B cell (primary cell): ENCODE measurements around the gene NR6A1. TPM values are rescaled to one million over a fixed set of nuclear protein-coding genes. Genes with fewer than 3 reads are reported as not detected.

ENCODE experiments used
- ATAC-seq: fragments of 200-7000 bp; cut with Tn5 transposase; one replicate; pipeline ENCODE4 v1.10.0; 2021; ENCODE audit warnings: low read depth, mild to moderate bottlenecking, moderate number of reproducible peaks, moderate library complexity
- CTCF ChIA-PET: fragments of 350-600 bp; sonication (Branson Sonifier 250); formaldehyde crosslinking; loops from one replicate; lab custom pipeline; 2021; ENCODE audit warnings: antibody characterized with exemption, inconsistent platforms; lab: Charles Lee
- POLR2A ChIA-PET: fragments of 350-600 bp; sonication (Branson Sonifier 250); formaldehyde crosslinking; loops from one replicate; lab custom pipeline; 2021; ENCODE audit warnings: antibody characterized with exemption; lab: Charles Lee
- DNase-seq: peaks from one replicate; pipeline ENCODE4 v3.0.0; 2013
- H2AFZ ChIP-seq: 2 replicates; pipeline ENCODE4 v1.6.1; 2012; ENCODE audit warnings: mild to moderate bottlenecking, low read depth, low read length; ENCODE audit not compliant: insufficient read depth, poor library complexity, severe bottlenecking
- H3K27ac ChIP-seq, 2 donors: 1 replicate in 1 of 2; 2 replicates in 1 of 2; pipeline ENCODE4 v1.5.1; 2012 to 2013; ENCODE audit warnings: low read length in 2 of 2, mild to moderate bottlenecking in 2 of 2, moderate library complexity in 1 of 2
- H3K27me3 ChIP-seq, 4 experiments: fragments of 200-600 bp in 1 of 4; sonication (generic) in 1 of 4; replicated peaks in 1 of 4; 1 replicate in 2 of 4; 2 replicates in 2 of 4; pipeline versions ENCODE4 v1.6.1 to v1.7.0; 2013 to 2016; ENCODE audit warnings: low read length in 3 of 4, mild to moderate bottlenecking in 2 of 4, mixed read lengths in 1 of 4, moderate library complexity in 1 of 4; ENCODE audit not compliant: insufficient read depth in 4 of 4, control insufficient read depth in 3 of 4; ENCODE audit errors: control extremely low read depth in 1 of 4
- H3K36me3 ChIP-seq, 2 experiments: replicated peaks in 1 of 2; 1 replicate in 1 of 2; 2 replicates in 1 of 2; pipeline versions ENCODE4 v1.6.1 to v1.7.1; 2013; ENCODE audit warnings: low read length in 1 of 2; ENCODE audit not compliant: insufficient read depth in 2 of 2, control insufficient read depth in 1 of 2; ENCODE audit errors: control extremely low read depth in 1 of 2, extremely low read depth in 1 of 2
- H3K4me1 ChIP-seq, 2 donors: fragments of 200-600 bp in 1 of 2; sonication (generic) in 1 of 2; 1 replicate in 1 of 2; 2 replicates in 1 of 2; pipeline versions ENCODE4 v1.5.1 to v1.6.1; 2013 to 2017; ENCODE audit warnings: low read length in 2 of 2; ENCODE audit not compliant: control insufficient read depth in 2 of 2, insufficient read depth in 2 of 2
- H3K4me2 ChIP-seq: replicated peaks from 2 replicates; pipeline ENCODE3; 2012; ENCODE audit warnings: mild to moderate bottlenecking, low read depth, low read length; ENCODE audit not compliant: poor library complexity, severe bottlenecking
- H3K4me3 ChIP-seq, 5 experiments: fragments of 200-600 bp in 1 of 5; sonication (generic) in 1 of 5; 1 replicate in 3 of 5; 2 replicates in 2 of 5; pipeline versions ENCODE4 v1.5.1 to v1.7.0; 2011 to 2016; ENCODE audit warnings: low read length in 4 of 5, mild to moderate bottlenecking in 4 of 5, low read depth in 2 of 5, control low read depth in 1 of 5, moderate library complexity in 1 of 5; ENCODE audit not compliant: insufficient read depth in 1 of 5; ENCODE audit errors: control extremely low read depth in 1 of 5, extremely low read depth in 1 of 5
- H3K79me2 ChIP-seq: fragments of 200-600 bp; sonication (generic); one replicate; pipeline ENCODE4 v1.6.0; 2016; ENCODE audit warnings: low read length; ENCODE audit not compliant: control insufficient read depth, insufficient read depth
- H3K9ac ChIP-seq: fragments of 200-600 bp; sonication (generic); 2 replicates; pipeline ENCODE4 v1.6.1; 2017; ENCODE audit warnings: mild to moderate bottlenecking, low read length, moderate library complexity
- H3K9me3 ChIP-seq, 3 donors: one replicate each; pipeline versions ENCODE4 v1.6.1 to v1.7.1; 2013; ENCODE audit warnings: low read length in 2 of 3; ENCODE audit not compliant: control insufficient read depth in 2 of 3, insufficient read depth in 1 of 3; ENCODE audit errors: control extremely low read depth in 1 of 3
- H4K20me1 ChIP-seq: 2 replicates; pipeline ENCODE4 v1.6.0; 2012; ENCODE audit warnings: mild to moderate bottlenecking, low read length; ENCODE audit not compliant: insufficient read depth, control insufficient read depth, poor library complexity, severe bottlenecking
- H3K27ac Mint-ChIP-seq: one replicate; pipeline ENCODE4 v1.8.0; 2021; ENCODE audit warnings: mixed read lengths
- H3K27me3 Mint-ChIP-seq: one replicate; pipeline ENCODE4 v1.8.0; 2021; ENCODE audit warnings: mixed read lengths
- H3K4me1 Mint-ChIP-seq: one replicate; pipeline ENCODE4 v1.8.0; 2021; ENCODE audit warnings: mixed read lengths
- H3K4me3 Mint-ChIP-seq: one replicate; pipeline ENCODE4 v1.8.0; 2021; ENCODE audit warnings: mixed read lengths
- H3K9me3 Mint-ChIP-seq: one replicate; pipeline ENCODE4 v1.8.0; 2022; ENCODE audit warnings: mixed read lengths; ENCODE audit not compliant: insufficient read depth
- EZH2 ChIP-seq: IDR thresholded peaks from 2 replicates; pipeline ENCODE4 v1.6.1; 2012; ENCODE audit warnings: borderline replicate concordance, low read depth, mild to moderate bottlenecking, moderate library complexity, low read length; ENCODE audit not compliant: insufficient read depth, poor library complexity, severe bottlenecking
- WGBS: methylation state at CpG from one replicate; pipeline ENCODE4 v1.1.5; 2013; ENCODE audit warnings: missing lambda C conversion rate; ENCODE audit not compliant: insufficient coverage; 5-methylcytosine and 5-hydroxymethylcytosine counted together
- intact Hi-C: fragments of 100-400 bp; cut with micrococcal nuclease; formaldehyde crosslinking; loops from one replicate; pipeline ENCODE4 v1.10.0; 2022
- polyA plus RNA-seq: library from polyadenylated mRNA; depleted of rRNA; stranded (reverse); fragments of >200 nt; gene quantifications from 2 replicates; pipeline ENCODE4 v1.2.3, GENCODE V29; 2012
- total RNA-seq, 2 donors: library from RNA; stranded (reverse); fragments of 120-200 nt in 1 of 2; gene quantifications; 1 replicate in 1 of 2; 2 replicates in 1 of 2; pipeline versions ENCODE4 v1.2.3 to v1.2.4, GENCODE V29; 2013 to 2022
- TF ChIP-seq, protein P1 (sequence below): fragments of 200-600 bp; IDR thresholded peaks from one replicate; pipeline ENCODE4 v1.8.0; 2022; ENCODE audit warnings: antibody characterized with exemption, mild to moderate bottlenecking

NR6A1 gene
- total and polyA plus RNA-seq, 2 donors (not counting 1 experiment from before 2014, with no cell fraction given) = 0.09 to 0.67 TPM

GRCh38 chr9:124718928-124719327 is 52.2 kb downstream of the NR6A1 start:
- H4K20me1 ChIP-seq = no peaks in the 10 kb centered on the region
- no peak overlapping the region for H3K27ac ChIP-seq
- CTCF ChIA-PET = interaction anchor here (1.5 kb wide), 1 partner anchor 10 kb away, joined by 4 read pairs; no protein-coding TSS in a partner anchor
- no peak overlapping the region for H3K9ac ChIP-seq
- POLR2A ChIA-PET = no interaction called here
- no peaks in the 10 kb centered on the region for H3K9me3 Mint-ChIP-seq
- TF ChIP-seq EZH2 = no peak
- TF ChIP-seq, protein P1, sequence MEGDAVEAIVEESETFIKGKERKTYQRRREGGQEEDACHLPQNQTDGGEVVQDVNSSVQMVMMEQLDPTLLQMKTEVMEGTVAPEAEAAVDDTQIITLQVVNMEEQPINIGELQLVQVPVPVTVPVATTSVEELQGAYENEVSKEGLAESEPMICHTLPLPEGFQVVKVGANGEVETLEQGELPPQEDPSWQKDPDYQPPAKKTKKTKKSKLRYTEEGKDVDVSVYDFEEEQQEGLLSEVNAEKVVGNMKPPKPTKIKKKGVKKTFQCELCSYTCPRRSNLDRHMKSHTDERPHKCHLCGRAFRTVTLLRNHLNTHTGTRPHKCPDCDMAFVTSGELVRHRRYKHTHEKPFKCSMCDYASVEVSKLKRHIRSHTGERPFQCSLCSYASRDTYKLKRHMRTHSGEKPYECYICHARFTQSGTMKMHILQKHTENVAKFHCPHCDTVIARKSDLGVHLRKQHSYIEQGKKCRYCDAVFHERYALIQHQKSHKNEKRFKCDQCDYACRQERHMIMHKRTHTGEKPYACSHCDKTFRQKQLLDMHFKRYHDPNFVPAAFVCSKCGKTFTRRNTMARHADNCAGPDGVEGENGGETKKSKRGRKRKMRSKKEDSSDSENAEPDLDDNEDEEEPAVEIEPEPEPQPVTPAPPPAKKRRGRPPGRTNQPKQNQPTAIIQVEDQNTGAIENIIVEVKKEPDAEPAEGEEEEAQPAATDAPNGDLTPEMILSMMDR = no peak
- H3K9me3 ChIP-seq = no peaks in the 10 kb centered on the region
- H3K4me2 ChIP-seq = no peak overlapping the region
- no peaks in the 10 kb centered on the region for H3K4me1 Mint-ChIP-seq
- 100% methylated on average over 2 of the region's 6 CpGs for WGBS
- no peaks in the 10 kb centered on the region for H3K27me3 ChIP-seq
- no peak overlapping the region for H3K4me3 ChIP-seq
- H2AFZ ChIP-seq = no peak overlapping the region
- H3K4me3 Mint-ChIP-seq = no peak overlapping the region
- no peak for DNase-seq
- H3K36me3 ChIP-seq = no peaks in the 10 kb centered on the region
- no peaks in the 10 kb centered on the region for H3K4me1 ChIP-seq
- H3K27ac Mint-ChIP-seq = no peak overlapping the region
- no peak for ATAC-seq
- intact Hi-C loops = no loop called here
- no peaks in the 10 kb centered on the region for H3K79me2 ChIP-seq
- H3K27me3 Mint-ChIP-seq = no peaks in the 10 kb centered on the region

DNA sequence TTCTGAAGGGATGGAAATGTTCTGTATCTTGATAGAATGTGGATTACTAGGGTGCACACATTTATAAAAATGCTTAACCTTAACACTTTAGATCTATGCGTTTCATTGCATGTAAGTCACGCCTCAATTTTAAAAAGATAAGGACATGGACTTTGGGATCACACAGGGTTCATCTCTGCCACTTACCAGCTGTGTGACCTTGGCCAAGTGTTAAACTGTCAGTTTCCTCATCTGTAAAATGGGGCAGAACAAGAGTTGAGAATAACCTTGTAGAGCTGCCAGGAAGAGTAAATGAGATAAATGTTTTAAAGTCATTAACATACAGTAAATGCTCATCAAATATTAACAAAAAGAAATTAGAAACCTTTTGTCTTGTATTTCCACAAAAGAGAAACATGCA is 53.5 kb downstream of the NR6A1 start:
- intact Hi-C loops = no loop called here
- Histone ChIP-seq H3K4me2 (no peak overlapping the region), H3K9me3 (no peaks in the 10 kb centered on the region), H4K20me1 (no peaks in the 10 kb centered on the region), H3K9ac (no peak overlapping the region), H2AFZ (no peak overlapping the region), H3K4me3 (no peak overlapping the region), H3K79me2 (no peaks in the 10 kb centered on the region), H3K36me3 (no peaks in the 10 kb centered on the region), H3K4me1 (no peaks in the 10 kb centered on the region), H3K27ac (no peak overlapping the region), H3K27me3 (no peaks in the 10 kb centered on the region)
- Mint-ChIP-seq H3K9me3 (no peaks in the 10 kb centered on the region), H3K4me3 (no peak overlapping the region), H3K4me1 (no peaks in the 10 kb centered on the region), H3K27me3 (no peaks in the 10 kb centered on the region), H3K27ac (no peak overlapping the region)
- ATAC-seq (no peak), DNase-seq (no peak)
- CTCF ChIA-PET = interaction anchor here (1.0 kb wide), 1 partner anchor 100 kb away, joined by 5 read pairs; no protein-coding TSS in a partner anchor
- POLR2A ChIA-PET = no interaction called here
- WGBS = 93% methylated on average over 2 of the region's 2 CpGs
- TF ChIP-seq, protein P1 = no peak
- TF ChIP-seq EZH2 = no peak
